Urothelium cell line (cell line): ENCODE results near the gene CLTB.

Experiments
- DNase-seq: peaks from one replicate; pipeline ENCODE4 v3.0.0; 2011; ENCODE audit warnings: low spot score, mixed read lengths
- FAIRE-seq: peaks from 2 replicates; lab custom pipeline; 2011; peaks lifted over from hg19 to GRCh38; lab: Jason Lieb, UNC

CLTB gene

GRCh38 chr5:176405656-176406435 is 10.5 kb downstream of the CLTB start:
- no peak for FAIRE-seq
- no peak for DNase-seq

DNA sequence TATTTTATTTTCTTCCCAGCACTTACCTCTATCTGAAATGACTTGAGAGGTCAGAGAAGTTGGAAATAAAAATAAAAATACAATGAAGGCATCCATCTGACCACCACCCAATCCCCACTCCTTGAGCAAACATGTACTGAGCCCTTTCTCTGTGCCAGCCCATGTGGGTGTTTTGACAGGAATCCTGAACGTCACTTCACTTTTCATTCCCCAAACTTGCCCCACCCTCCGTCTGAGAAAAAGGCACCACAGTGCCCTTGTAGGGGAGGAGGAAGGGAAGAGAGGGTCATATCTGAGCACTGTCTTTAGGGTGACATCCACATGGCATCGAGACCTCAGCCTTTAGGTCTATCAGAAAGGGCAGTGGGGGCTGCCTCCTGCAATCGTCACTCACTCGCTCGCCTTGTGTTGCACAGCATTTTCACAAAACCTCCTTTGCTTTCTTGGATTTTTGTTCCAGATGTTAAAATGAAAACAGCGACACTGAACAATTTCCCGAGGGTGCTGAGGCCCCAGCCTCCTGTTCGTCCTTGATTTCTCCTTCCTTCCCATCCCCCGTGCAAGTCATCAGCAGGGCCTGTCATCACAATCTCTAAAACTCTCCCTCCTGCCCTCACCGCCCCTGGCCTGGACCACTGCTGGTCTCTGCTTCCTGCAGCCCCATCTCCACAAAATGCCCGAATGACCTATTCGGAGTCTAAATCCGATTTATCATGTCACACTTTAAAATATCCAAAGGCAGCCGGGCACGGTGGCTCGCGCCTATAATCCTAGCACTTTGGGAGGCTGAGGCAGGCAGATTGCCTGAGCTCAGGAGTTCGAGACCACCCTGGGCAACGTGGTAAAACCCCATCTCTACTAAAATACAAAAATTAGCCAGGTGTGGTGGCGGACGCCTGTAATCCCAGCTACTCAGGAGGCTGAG is 14.8 kb downstream of the CLTB start:
- DNase-seq = no peak
- no peak for FAIRE-seq

DNA sequence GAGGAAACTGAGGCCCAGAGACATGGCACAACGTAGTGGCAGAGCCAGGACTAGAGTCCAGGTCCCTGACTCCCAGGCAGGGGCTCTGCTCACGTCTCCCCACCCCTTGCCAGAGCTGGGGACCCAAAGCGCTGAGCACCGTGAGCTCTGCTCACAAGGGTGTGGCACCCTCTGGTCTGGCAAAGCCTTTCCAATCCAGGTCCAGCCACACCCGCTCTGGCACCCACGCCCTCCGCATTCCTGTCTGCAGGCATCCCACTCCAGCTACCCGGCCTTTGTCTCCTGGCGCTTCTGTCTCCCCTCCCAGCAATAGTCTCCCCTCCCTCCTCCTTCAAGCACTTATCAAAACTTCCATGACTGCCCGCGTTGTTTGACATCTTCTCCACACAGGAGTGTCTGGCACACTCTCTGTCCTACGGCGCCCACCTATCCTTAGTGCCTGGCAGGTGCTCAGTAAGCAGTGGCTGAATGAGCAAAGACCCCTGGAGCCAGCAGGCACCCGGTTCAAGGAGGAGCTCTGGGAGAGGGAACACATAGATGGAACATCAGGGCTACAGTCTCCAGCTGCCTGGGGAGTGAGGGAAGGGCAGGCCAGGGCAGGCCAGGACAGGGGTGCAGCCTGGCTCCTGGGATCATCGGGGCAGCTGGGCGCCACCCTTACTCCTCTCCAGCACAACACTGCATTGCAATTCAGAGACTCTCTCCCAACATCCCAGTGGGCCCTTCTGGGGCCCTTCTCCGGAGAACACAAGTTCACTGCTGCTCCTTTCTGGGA is 15.8 kb downstream of the CLTB start:
- no peak for DNase-seq
- no peak for FAIRE-seq

GRCh38 chr5:176397736-176398420 is 18.5 kb downstream of the CLTB start:
- DNase-seq (no peak), FAIRE-seq (no peak)

GRCh38 chr5:176396330-176396729 is 20.0 kb downstream of the CLTB start:
- FAIRE-seq (no peak), DNase-seq (no peak)

DNA sequence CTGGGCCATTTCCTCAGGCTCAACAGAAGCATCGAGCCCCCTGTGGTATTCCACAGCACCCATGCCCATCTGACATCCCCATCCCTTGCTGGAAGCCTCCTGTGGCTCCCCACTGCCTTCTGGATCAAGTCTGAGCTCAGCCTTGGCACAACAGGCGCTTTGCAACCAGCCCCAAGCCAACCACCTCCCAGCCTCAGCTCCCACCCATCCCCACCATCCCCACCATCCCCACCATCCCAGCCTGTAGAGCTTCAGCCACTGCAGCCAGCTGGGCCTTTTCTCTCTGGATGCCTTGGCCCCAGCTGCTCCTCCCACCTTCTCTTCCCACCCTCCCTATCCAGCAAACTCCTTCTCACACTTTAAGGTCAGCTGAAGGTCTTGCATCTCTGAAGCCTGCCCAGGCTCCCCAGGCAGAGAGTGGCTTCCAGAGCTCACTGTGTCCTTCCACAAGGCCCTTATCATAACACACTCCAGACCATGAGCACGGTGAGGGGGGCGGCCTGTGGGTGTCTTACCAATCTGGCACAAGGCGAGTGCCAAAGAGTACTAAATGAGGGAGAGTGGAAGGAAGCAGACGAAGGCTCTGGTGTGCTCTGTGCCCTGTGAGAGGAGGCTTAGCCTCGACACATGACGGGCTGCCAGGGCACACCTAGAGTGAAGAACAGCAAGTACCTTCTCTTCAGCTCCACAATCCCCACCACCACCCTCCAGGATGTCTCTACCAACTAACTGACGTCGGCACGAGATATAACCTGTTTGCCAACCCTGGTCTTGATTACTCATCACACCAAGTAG is 21.3 kb downstream of the CLTB start:
- no peak for FAIRE-seq
- no peak for DNase-seq

DNA sequence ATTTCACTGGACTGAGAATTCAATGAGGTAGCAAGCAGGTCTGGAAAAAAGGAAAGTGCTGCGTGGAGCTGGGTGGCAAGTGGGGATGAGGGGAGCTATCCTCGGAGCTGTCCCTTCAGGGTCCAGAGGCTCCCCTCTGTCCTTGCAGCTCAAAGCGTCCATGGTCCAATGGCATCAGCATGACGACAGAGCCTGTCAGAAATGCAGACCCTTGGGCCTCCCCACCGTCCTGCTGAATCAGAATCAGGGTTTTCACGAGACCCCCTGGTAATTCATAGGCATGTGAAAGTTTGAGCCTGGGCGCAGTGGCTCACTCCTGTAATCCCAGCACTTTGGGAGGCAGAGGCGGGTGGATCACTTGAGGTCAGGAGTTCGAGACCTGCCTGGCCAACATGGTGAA is 22.2 kb downstream of the CLTB start:
- DNase-seq = no peak
- FAIRE-seq = no peak

GRCh38 chr5:176392526-176392925 is 23.8 kb downstream of the CLTB start:
- FAIRE-seq = no peak
- DNase-seq = no peak

DNA sequence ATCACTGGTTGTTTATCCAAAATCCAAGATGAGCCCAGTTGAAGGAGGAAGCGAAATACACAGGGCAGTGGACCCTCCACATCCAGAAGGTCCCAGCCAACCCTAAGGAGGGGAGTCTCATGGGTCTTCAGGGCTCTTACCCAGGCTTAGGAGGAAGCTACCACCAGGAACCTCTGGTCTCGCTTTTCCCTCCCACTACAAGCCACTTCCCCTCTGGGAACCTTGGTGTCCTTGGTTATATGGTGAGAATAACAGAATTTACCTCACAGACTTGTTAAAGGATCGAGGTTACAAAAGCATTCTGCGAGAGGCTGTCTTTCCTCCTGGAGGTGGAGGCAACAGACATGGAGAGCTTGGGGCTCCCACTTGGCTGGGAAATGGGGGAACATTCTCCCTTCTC is 24.3 kb downstream of the CLTB start:
- DNase-seq (no peak), FAIRE-seq (no peak)

DNA sequence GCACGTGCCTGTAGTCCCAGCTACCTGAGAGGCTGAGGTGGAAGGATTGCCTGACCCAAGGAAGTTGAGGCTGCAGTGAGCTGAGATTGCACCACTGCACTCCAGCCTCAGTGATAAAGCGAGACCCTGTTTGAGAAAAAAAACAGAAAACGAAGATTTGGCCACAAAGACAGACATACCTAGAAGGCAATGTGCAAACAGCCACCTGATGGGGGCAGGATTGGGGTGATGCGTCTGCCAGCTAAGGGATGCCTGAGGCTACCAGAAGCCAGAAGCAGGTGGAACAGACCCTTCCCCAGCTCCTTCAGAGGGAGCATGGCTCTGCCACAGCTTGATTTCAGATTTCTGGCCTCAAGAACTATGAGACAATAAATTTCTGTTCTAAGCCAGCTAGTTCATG is 24.9 kb downstream of the CLTB start:
- FAIRE-seq = no peak

DNA sequence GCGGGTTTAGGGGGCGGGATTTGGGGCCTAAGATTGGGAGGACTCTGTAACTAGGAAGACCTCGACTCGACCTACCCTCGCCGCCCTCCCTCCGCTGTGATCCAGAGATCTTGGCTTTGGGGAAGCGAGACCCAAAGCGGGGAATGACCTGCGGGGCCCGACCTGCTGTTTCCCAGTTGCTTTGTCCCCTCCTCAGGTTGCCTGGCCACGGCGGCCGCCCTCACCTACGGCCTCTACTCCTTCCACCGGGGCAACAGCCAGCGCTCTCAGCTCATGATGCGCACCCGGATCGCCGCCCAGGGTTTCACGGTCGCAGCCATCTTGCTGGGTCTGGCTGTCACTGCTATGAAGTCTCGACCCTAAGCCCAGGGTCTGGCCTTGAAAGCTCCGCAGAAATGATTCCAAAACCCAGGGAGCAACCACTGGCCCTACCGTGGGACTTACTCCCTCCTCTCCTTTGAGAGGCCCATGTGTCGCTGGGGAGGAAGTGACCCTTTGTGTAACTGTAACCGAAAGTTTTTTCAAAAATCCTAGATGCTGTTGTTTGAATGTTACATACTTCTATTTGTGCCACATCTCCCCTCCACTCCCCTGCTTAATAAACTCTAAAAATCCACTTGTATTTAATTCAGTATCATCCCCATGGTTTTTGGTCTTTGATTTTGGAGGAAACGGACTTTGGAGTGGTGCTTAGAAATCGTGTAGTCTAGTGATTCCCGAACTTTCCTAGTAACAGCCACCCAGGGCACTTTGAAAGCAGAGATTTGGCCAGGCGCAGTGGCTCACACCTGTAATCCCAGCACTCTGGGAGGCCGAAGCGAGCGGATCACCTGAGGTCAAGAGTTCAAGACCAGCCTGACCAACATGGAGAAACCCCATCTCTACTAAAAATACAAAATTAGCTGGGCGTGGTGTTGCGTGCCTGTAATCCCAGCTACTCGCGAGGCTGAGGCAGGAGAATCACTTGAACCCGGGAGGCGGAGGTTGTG is 26.9 kb downstream of the CLTB start:
- FAIRE-seq (no peak), DNase-seq (no peak)

More for the DNA sequence above, 24.9 kb downstream of the CLTB start:
- no peak for DNase-seq

DNA sequence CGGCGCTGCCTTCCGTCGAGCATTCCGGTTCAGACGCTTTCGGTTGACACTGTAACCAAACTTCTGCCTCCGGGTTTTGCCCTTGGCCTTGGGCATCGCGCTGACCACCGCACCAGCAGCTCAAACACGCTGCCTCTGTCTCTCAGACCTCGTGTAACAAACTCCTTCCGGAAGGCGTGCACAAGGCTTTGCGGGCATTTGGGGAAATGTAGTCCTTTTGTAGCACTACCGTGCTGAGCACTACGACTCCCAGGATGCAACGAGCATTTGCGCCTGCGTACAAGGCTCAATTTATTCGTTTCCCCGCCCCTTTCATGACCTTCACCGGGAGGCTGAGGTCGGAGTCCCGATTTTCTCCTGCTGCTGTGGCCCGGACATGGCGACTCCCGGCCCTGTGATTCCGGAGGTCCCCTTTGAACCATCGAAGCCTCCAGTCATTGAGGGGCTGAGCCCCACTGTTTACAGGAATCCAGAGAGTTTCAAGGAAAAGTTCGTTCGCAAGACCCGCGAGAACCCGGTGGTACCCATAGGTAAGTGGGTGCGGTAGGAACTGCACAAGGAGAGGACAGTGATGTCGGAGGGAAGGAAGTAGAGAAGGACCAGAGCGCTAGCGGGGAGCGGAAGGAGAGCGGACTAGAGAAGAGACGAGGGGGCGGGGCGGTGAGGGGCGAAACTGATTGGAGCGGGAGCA is 27.8 kb downstream of the CLTB start, which contains the start of the genes HIGD2A and NOP16:
HIGD2A (plus strand) TSS at position 308 of the 691 bp plus-strand sequence; CDS start at position 377, 69 bp downstream.
NOP16 (minus strand) TSS at position 155 of the 691 bp plus-strand sequence; CDS start at position 96, 59 bp downstream.
- FAIRE-seq (no peak), DNase-seq (peak; percentile 96)

- FAIRE-seq (no peak), DNase-seq (no peak)
Observed at GRCh38 chr5:176388003-176388443, 28.3 kb downstream of the CLTB start.

GRCh38 chr5:176387384-176387925 is 28.9 kb downstream of the CLTB start:
- DNase-seq = no peak
- no peak for FAIRE-seq

- DNase-seq (no peak), FAIRE-seq (no peak)
Observed at GRCh38 chr5:176386491-176386890, 29.8 kb downstream of the CLTB start.

DNA sequence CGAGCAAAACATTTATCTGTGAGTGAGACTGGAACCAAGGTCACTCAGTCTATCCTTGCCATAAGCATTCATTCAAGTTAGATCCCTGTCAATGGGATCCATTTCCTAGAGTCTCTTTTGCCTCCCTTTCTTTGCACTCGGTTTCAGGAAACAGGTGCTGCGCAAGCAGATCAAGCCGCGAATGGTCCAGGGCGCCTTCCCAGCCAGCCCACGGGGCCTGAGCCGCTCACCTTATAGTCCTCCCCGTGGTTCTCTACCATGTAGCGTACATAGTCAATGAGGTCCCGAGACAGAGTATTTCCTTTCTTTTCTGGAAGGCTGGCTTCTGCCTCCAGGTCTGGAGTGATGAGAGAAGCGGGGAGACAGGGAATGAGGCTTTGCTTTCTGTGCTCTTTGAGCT is 31.3 kb downstream of the CLTB start:
- FAIRE-seq = no peak

GRCh38 chr5:176384366-176384930 is 31.9 kb downstream of the CLTB start:
- no peak for DNase-seq
- no peak for FAIRE-seq

More for the DNA sequence above, 31.3 kb downstream of the CLTB start:
- DNase-seq = no peak
